Pons (tissue), 1 donor: Measurements from ENCODE around the gene TAF11L13.
"Not testable (repeated sequence)": the region's sequence is repeated elsewhere in the genome, so short reads cannot be mapped to it uniquely, and the experiment has no call there.

Source experiments
- DNase-seq: peaks from one replicate; pipeline ENCODE4 v3.0.0-alpha.2; 2016; ENCODE audit warnings: low spot score

Gene TAF11L13

DNA sequence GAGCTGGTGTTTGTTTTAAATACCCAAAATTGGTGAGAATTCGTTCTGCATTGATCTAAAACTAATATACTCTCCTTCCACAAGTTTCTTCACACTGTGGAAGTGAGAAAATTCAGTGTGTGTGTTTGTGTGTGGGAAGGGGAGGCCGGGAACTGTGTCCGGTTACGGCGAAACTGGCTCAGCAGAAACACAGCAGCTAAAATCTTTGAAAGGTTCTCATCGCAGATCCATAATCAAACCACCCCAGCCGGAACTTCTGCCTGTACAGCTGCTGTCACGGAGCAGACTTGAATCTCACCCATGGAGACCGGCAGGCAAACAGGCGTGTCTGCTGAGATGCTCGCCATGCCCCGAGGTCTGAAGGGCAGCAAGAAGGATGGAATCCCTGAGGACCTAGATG, at the start of gene TAF11L13:
Gene TAF11L13 (plus strand): TSS at position 301 of the 400 bp plus-strand sequence.
- not testable (repeated sequence) for DNase-seq

GRCh38 chr5:17585658-17586057, 46.2 kb upstream of the TAF11L13 start, which contains the start of gene TAF11L7:
TSS of gene TAF11L7 (minus strand) at chr5:17585758.
- not testable (repeated sequence) for DNase-seq

DNA sequence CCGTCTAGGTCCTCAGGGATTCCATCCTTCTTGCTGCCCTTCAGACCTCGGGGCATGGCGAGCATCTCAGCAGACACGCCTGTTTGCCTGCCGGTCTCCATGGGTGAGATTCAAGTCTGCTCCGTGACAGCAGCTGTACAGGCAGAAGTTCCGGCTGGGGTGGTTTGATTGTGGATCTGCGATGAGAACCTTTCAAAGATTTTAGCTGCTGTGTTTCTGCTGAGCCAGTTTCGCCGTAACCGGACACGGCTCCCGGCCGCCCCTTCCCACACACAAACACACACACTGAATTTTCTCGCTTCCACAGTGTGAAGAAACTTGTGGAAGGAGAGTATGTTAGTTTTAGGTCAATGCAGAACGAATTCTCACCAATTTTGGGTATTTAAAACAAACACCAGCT, 41.0 kb upstream of the TAF11L13 start, which contains the start of gene TAF11L8:
Gene TAF11L8 (minus strand): TSS at position 101 of the 400 bp plus-strand sequence.
- not testable (repeated sequence) for DNase-seq

DNA sequence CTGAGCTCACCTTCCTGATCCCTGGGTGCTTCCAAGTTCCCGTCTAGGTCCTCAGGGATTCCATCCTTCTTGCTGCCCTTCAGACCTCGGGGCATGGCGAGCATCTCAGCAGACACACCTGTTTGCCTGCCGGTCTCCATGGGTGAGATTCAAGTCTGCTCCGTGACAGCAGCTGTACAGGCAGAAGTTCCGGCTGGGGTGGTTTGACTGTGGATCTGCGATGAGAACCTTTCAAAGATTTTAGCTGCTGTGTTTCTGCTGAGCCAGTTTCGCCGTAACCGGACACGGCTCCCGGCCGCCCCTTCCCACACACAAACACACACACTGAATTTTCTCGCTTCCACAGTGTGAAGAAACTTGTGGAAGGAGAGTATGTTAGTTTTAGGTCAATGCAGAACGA, 37.6 kb upstream of the TAF11L13 start, which contains the start of gene TAF11L9:
Gene TAF11L9 (minus strand): TSS at position 140 of the 400 bp plus-strand sequence.
- not testable (repeated sequence) for DNase-seq

- DNase-seq = not testable (repeated sequence)
Observed at GRCh38 chr5:17597728-17598127, 34.2 kb upstream of the TAF11L13 start, which contains the start of gene TAF11L10. TSS of gene TAF11L10 (minus strand) at chr5:17597828.

GRCh38 chr5:17603880-17604279, 28.0 kb upstream of the TAF11L13 start, which contains the start of gene TAF11L11:
TSS of gene TAF11L11 (plus strand) at chr5:17604183.
- not testable (repeated sequence) for DNase-seq

GRCh38 chr5:17604951-17605350, 26.9 kb upstream of the TAF11L13 start:
- DNase-seq = no peak

GRCh38 chr5:17607461-17607860, 24.4 kb upstream of the TAF11L13 start:
- not testable (repeated sequence) for DNase-seq

- not testable (repeated sequence) for DNase-seq
Observed at GRCh38 chr5:17610092-17610491, 21.8 kb upstream of the TAF11L13 start, which contains the start of gene TAF11L12. TSS of gene TAF11L12 (plus strand) at chr5:17610392.

DNA sequence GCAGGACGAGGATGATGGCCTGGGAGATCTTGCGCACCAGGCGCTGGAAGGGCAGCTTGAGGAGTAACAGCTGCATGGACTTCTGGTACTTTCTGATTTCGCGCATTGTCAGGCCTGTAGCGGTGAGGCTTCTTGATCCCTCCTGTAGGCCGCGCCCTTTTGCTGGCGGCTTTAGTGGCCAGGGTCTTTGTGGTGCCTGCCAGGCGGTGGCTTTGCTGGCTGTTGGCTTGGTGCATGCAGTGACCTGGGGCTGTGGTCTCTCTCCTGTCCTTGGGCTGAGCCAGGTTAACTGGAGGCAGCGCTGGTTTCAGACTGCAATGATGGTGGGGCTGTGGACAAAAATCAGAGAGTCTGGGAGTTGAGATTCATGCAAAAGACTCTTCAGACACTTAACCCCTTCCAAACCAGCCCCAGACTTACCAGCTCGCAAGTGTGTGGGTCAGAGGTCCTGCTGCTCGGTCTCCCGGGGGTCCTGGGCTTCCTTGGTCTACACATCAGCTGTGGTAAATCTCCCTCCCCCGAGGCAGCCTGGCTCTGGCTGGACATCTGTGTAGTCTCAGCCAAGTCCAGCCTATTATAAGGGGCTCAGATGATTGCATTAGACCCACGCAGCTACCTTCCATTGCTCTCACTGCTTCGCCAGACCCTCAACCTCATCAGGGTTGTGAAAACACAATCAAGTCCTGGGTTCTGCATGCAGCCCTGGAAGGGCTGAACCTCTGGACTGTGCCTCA, 16.8 kb upstream of the TAF11L13 start:
- DNase-seq = no peak

GRCh38 chr5:17619354-17619753, 12.5 kb upstream of the TAF11L13 start:
- DNase-seq = no peak

DNA sequence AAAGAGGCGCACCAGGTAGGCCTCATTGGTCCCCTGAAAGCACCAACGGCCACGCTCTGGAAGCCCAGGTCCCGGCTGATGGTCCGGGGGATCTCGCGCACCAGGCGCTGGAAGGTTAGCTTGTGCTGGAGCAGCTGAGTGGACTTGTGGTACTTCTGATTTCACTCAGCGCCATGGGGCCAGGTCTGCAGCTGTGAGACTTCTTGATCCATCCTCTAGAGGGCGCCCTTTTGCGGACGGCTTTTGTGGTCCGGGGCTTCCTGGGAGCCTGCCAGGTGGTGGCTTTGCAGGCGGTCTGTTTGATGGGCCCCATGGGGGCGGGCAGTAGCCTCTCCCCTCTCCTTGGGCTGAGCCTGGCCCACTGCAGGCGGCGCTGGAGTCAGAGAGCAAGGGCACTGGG, 11.3 kb upstream of the TAF11L13 start:
- no peak for DNase-seq

DNA sequence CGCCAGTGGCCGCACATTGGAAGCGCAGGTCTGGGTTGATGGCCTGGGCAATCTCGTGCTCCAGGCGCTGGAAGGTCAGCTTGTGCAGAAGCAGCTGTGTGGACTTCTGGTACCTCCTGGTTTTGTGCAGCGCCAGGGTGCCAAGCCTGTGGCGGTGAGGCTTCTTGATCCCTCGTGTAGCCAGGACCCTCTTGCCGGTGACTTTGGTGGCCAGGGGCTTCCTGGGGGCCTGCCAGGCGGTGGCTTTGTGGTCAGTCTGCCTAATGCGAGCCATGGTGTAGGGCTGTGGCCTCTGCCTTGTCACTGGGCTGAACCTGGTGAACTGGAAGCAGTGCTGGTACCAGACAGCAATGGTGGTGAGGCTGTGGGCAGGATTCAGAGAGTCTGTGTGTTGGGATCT, 6.2 kb upstream of the TAF11L13 start:
- DNase-seq = no peak

GRCh38 chr5:17634160-17634559, 2.3 kb downstream of the TAF11L13 start, which contains the start of gene TAF11L14:
TSS of gene TAF11L14 (plus strand) at chr5:17634460.
- DNase-seq = no peak

- DNase-seq = not testable (repeated sequence)
Observed at GRCh38 chr5:17649232-17649631, 17.3 kb downstream of the TAF11L13 start.

- not testable (repeated sequence) for DNase-seq
Observed at GRCh38 chr5:17655201-17655759, 23.4 kb downstream of the TAF11L13 start.

GRCh38 chr5:17655921-17656320, 24.0 kb downstream of the TAF11L13 start:
- DNase-seq = no peak

DNA sequence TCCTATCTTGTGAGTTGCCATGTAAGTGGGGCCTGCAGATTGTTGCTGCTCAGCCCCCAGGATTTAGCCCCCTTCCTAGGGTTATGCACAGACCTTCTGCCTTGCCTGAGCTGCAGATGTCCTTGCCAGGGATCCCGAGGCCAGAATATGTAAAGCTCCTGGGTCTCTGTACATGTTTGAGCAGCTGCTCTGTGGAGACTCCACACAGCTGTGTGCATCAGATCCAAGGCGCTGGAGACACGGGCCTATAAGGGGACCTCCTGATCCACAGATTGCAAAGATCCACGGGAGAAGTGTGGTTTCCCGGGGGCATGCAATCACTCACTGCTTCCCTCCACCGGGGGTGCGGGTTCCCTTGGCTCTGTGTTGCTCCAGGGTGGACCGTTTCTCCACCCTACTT, 31.3 kb downstream of the TAF11L13 start:
- DNase-seq = no peak

GRCh38 chr5:17665836-17666235, 33.9 kb downstream of the TAF11L13 start:
- no peak for DNase-seq

DNA sequence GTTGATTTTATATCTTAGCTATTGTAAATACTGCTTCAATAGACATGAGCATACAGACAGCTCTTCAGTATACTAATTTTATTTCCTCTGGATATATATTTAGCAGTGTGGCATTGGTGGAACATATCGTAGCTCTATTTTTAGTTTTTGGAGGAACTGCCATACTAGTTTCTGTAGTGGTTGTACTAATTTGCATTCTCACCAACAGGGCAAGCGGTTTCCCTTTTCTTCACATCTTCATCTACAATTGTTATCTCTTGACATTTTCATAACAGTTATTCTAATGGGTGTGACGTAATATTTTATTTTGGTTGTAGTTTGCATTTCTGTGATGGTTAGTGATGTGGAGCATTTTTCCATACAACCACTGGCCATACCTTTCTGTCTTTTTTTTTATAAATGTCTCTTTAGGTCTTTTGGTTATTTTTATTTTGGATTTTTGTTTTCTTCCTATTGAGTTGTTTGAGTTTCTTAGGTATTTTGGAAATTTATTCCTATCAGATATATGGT, 34.9 kb downstream of the TAF11L13 start:
- DNase-seq = no peak

- DNase-seq = no peak
Observed at GRCh38 chr5:17670353-17670752, 38.5 kb downstream of the TAF11L13 start.

- no peak for DNase-seq
Observed at GRCh38 chr5:17678751-17679324, 47.0 kb downstream of the TAF11L13 start.
